Measurements from ENCODE around the gene FBXO27. TPM values are rescaled to one million over a fixed set of nuclear protein-coding genes. Genes with fewer than 3 reads are reported as not detected.
"Not testable (repeated sequence)": the region's sequence is repeated elsewhere in the genome, so short reads cannot be mapped to it uniquely, and the experiment has no call there.

FBXO27 gene
- total and polyA plus RNA-seq, 10 donors: 0.10 to 4.2 (median 1.4) TPM

DNA sequence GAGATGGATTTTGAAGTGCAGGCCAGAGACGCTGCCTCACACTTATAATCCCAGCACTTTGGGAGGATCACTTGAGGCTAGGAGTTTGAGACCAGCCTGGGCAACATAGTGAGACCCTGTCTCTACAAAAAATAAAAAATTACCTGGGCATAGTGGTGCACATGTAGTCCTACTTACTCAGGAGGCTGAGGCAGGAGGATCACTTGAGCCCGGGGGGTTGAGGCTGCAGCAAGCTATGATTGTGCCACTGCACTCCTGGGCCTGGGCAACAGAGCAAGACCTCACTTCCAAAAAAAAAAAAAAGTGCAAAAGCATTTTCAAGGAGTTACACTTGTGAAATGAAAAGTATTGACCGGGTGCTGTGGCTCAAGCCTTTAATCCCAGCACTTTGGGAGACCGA is 29.2 kb downstream of the FBXO27 start:
- H3K27me3 ChIP-seq (replicated peaks in 1 of 7): peaks cover 0 to 45% (median 0%) of the 10 kb centered on the region in 7 donors
- no peak overlapping the region for H3K27ac ChIP-seq
- no peak for DNase-seq
- H3K9me3 ChIP-seq: no peaks in the 10 kb centered on the region
- intact Hi-C loops (cut with DNase I; ENCODE audit: low total_unique reads): no loop called here
- no peaks in the 10 kb centered on the region for H3K36me3 ChIP-seq
- H3K4me1 ChIP-seq: no peaks in the 10 kb centered on the region
- no peak overlapping the region for H3K4me3 ChIP-seq
- WGBS, 5 donors: 75 to 85% (median 82%) methylated on average over 4 of the region's 4 CpGs
- no peak for TF ChIP-seq POLR2AphosphoS5 (IDR thresholded peaks at IDR 0.05)
- TF ChIP-seq POLR2A (IDR thresholded peaks at IDR 0.05): no peak
- TF ChIP-seq, protein P1, sequence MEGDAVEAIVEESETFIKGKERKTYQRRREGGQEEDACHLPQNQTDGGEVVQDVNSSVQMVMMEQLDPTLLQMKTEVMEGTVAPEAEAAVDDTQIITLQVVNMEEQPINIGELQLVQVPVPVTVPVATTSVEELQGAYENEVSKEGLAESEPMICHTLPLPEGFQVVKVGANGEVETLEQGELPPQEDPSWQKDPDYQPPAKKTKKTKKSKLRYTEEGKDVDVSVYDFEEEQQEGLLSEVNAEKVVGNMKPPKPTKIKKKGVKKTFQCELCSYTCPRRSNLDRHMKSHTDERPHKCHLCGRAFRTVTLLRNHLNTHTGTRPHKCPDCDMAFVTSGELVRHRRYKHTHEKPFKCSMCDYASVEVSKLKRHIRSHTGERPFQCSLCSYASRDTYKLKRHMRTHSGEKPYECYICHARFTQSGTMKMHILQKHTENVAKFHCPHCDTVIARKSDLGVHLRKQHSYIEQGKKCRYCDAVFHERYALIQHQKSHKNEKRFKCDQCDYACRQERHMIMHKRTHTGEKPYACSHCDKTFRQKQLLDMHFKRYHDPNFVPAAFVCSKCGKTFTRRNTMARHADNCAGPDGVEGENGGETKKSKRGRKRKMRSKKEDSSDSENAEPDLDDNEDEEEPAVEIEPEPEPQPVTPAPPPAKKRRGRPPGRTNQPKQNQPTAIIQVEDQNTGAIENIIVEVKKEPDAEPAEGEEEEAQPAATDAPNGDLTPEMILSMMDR (IDR thresholded peaks at IDR 0.05 in 8 of 11, conservative IDR thresholded peaks at IDR 0.05 in 3 of 11): no peak

- TF ChIP-seq, protein P1 (IDR thresholded peaks at IDR 0.05 in 8 of 11, conservative IDR thresholded peaks at IDR 0.05 in 3 of 11): no peak
- TF ChIP-seq POLR2AphosphoS5 (IDR thresholded peaks at IDR 0.05) (no peak), POLR2A (IDR thresholded peaks at IDR 0.05) (no peak)
- H3K27ac ChIP-seq: no peak overlapping the region
- no peak for DNase-seq
- H3K27me3 ChIP-seq (replicated peaks in 1 of 7): peaks cover 0 to 33% (median 0%) of the 10 kb centered on the region in 7 donors
- intact Hi-C loops (cut with DNase I; ENCODE audit: low total_unique reads): no loop called here
- H3K9me3 ChIP-seq: no peaks in the 10 kb centered on the region
- WGBS, 5 donors: 60 to 80% (median 76%) methylated on average over 7 of the region's 7 CpGs
- H3K4me3 ChIP-seq: no peak overlapping the region
- H3K4me1 ChIP-seq: no peaks in the 10 kb centered on the region
- no peaks in the 10 kb centered on the region for H3K36me3 ChIP-seq
Measured at GRCh38 chr19:39001041-39001440, 31.3 kb downstream of the FBXO27 start.

- H3K4me3 ChIP-seq; H3K4me1 ChIP-seq; H3K27ac ChIP-seq; intact Hi-C loops (cut with DNase I; ENCODE audit: low total_unique reads); H3K36me3 ChIP-seq; DNase-seq: not testable (repeated sequence)
- Histone ChIP-seq H3K9me3 (peaks cover 0 to 16% (median 0%) of the 10 kb centered on the region in 8 donors), H3K27me3 (replicated peaks in 1 of 7) (peaks cover 0 to 26% (median 0%) of the 10 kb centered on the region in 7 donors)
- WGBS, 5 donors: 71 to 87% (median 82%) methylated on average over 2 to 3 of the region's 3 CpGs
Measured at GRCh38 chr19:38997576-38997975, 34.8 kb downstream of the FBXO27 start.

GRCh38 chr19:38993271-38993670 is 39.1 kb downstream of the FBXO27 start:
- H3K27ac ChIP-seq: no peak overlapping the region
- no peaks in the 10 kb centered on the region for H3K36me3 ChIP-seq
- WGBS, 5 donors: 39 to 48% (median 45%) methylated on average over 3 of the region's 3 CpGs
- peaks cover 0 to 35% (median 0%) of the 10 kb centered on the region in 7 donors for H3K27me3 ChIP-seq (replicated peaks in 1 of 7)
- no peak for TF ChIP-seq POLR2A (IDR thresholded peaks at IDR 0.05)
- no peak for DNase-seq
- intact Hi-C loops (cut with DNase I; ENCODE audit: low total_unique reads): no loop called here
- peaks cover 0 to 16% (median 0%) of the 10 kb centered on the region in 8 donors for H3K9me3 ChIP-seq
- no peak overlapping the region for H3K4me3 ChIP-seq
- no peaks in the 10 kb centered on the region for H3K4me1 ChIP-seq

GRCh38 chr19:38990949-38991697 is 41.2 kb downstream of the FBXO27 start:
- Histone ChIP-seq H3K4me3 (no peak overlapping the region), H3K36me3 (no peaks in the 10 kb centered on the region), H3K4me1 (no peaks in the 10 kb centered on the region), H3K9me3 (peaks cover 0 to 16% (median 0%) of the 10 kb centered on the region in 8 donors), H3K27me3 (replicated peaks in 1 of 7) (peaks cover 0 to 43% (median 0%) of the 10 kb centered on the region in 7 donors), H3K27ac (no peak overlapping the region)
- WGBS, 5 donors: 68 to 79% (median 75%) methylated on average over 10 to 13 of the region's 13 CpGs
- intact Hi-C loops (cut with DNase I; ENCODE audit: low total_unique reads): no loop called here
- DNase-seq: no peak
- TF ChIP-seq POLR2AphosphoS5 (IDR thresholded peaks at IDR 0.05) (no peak), POLR2A (IDR thresholded peaks at IDR 0.05) (no peak)
- TF ChIP-seq, protein P1 (IDR thresholded peaks at IDR 0.05 in 8 of 11, conservative IDR thresholded peaks at IDR 0.05 in 3 of 11): no peak

- H3K36me3 ChIP-seq; intact Hi-C loops (cut with DNase I; ENCODE audit: low total_unique reads); H3K4me3 ChIP-seq; DNase-seq; H3K27ac ChIP-seq; H3K4me1 ChIP-seq: not testable (repeated sequence)
- Histone ChIP-seq H3K9me3 (peaks cover 0 to 26% (median 8%) of the 10 kb centered on the region in 8 donors), H3K27me3 (replicated peaks in 1 of 7) (peaks cover 0 to 43% (median 0%) of the 10 kb centered on the region in 7 donors)
- WGBS, 5 donors: 62 to 72% (median 68%) methylated on average over 1 of the region's 1 CpG
Measured at GRCh38 chr19:38989614-38990013, 42.7 kb downstream of the FBXO27 start.
